Measurements from ENCODE around the gene EVI5. TPM values are rescaled to one million over a fixed set of nuclear protein-coding genes. Genes with fewer than 3 reads are reported as not detected.

Gene EVI5
- total RNA-seq, 2 donors from 2014 or later = 45.9 to 48.6 TPM

DNA sequence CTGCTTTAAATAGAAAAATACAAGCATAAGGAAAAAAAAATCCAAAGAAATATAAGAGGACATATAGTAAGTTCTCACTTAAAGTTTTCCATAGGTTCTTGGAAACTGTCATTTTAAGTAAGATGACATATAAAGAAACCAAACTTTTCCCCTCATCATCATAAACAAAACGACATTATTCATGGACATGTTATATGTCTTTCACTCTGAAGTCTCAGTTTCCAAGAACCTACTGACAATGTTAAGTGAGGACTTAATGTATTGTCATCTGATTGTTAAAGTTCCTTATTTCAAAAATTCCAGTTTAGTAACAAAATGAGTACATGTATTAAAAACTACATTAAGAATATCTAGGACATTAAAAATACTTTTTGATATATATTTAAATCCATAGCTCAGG, 228.6 kb downstream of the EVI5 start:
- TF ChIP-seq, protein P1, sequence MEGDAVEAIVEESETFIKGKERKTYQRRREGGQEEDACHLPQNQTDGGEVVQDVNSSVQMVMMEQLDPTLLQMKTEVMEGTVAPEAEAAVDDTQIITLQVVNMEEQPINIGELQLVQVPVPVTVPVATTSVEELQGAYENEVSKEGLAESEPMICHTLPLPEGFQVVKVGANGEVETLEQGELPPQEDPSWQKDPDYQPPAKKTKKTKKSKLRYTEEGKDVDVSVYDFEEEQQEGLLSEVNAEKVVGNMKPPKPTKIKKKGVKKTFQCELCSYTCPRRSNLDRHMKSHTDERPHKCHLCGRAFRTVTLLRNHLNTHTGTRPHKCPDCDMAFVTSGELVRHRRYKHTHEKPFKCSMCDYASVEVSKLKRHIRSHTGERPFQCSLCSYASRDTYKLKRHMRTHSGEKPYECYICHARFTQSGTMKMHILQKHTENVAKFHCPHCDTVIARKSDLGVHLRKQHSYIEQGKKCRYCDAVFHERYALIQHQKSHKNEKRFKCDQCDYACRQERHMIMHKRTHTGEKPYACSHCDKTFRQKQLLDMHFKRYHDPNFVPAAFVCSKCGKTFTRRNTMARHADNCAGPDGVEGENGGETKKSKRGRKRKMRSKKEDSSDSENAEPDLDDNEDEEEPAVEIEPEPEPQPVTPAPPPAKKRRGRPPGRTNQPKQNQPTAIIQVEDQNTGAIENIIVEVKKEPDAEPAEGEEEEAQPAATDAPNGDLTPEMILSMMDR (IDR thresholded peaks at IDR 0.05) = no peak
- Histone ChIP-seq H3K36me3 (no peaks in the 10 kb centered on the region), H3K27ac (no peak overlapping the region), H3K27me3 (replicated peaks; ENCODE audit: insufficient read depth) (no peaks in the 10 kb centered on the region), H3K9me3 (no peaks in the 10 kb centered on the region), H3K4me1 (ENCODE audit: control insufficient read depth in 1 of 2, low read depth in 2 of 2) (no peaks in the 10 kb centered on the region), H3K4me3 (no peak overlapping the region)
- no peak for DNase-seq (ENCODE audit: low spot score)
- no peak for ATAC-seq (ENCODE audit: insufficient number of reproducible peaks, low FRiP score, low read depth)

DNA sequence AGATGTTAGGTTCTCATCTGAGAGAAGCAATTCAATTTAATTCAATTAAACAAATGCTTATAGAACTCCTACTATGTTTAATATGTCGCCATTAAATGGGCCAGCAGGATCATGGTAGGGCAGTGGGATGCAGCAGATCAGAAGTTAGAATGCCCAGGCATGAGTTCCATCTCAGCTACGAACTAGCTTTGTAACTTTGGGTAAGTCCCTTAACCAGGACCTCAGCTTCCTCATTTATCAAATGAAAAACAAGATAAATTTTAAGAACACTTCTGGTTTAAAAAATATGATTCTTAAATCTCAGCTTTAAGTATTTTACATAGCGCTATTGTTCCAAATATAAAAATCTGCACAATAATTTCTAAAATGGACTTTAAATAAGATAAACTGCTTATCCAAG, 230.7 kb downstream of the EVI5 start:
- ATAC-seq (ENCODE audit: insufficient number of reproducible peaks, low FRiP score, low read depth) = no peak
- Histone ChIP-seq H3K27me3 (replicated peaks; ENCODE audit: insufficient read depth) (no peaks in the 10 kb centered on the region), H3K36me3 (no peaks in the 10 kb centered on the region), H3K4me3 (no peak overlapping the region), H3K27ac (no peak overlapping the region), H3K4me1 (ENCODE audit: control insufficient read depth in 1 of 2, low read depth in 2 of 2) (no peaks in the 10 kb centered on the region), H3K9me3 (no peaks in the 10 kb centered on the region)
- no peak for DNase-seq (ENCODE audit: low spot score)
- TF ChIP-seq, protein P1 (IDR thresholded peaks at IDR 0.05) = no peak

DNA sequence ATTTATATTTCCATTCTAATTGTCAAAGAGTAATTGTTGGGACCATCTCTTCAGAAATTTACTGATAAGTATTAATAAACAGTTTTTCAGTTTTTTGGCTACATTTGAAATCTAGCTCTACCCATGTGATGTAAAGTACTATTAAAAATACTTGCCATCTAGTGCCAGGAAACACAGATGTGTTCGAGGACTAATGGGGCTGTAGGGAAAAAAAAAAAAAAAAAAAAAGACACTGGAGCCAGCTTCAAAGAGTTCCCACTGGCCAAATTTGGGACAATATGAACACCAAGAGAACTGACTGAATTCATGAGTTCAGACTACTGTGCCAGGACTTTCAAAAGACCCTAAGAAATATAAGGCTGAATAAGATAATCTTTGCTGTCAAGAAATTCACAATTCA, 233.0 kb downstream of the EVI5 start:
- no peaks in the 10 kb centered on the region for H3K9me3 ChIP-seq
- TF ChIP-seq, protein P1 (IDR thresholded peaks at IDR 0.05) = no peak
- H3K4me3 ChIP-seq = no peak overlapping the region
- H3K4me1 ChIP-seq (ENCODE audit: control insufficient read depth in 1 of 2, low read depth in 2 of 2) = no peaks in the 10 kb centered on the region
- DNase-seq (ENCODE audit: low spot score) = no peak
- no peak overlapping the region for H3K27ac ChIP-seq
- H3K27me3 ChIP-seq (replicated peaks; ENCODE audit: insufficient read depth) = no peaks in the 10 kb centered on the region
- H3K36me3 ChIP-seq = no peaks in the 10 kb centered on the region
- ATAC-seq (ENCODE audit: insufficient number of reproducible peaks, low FRiP score, low read depth) = no peak

DNA sequence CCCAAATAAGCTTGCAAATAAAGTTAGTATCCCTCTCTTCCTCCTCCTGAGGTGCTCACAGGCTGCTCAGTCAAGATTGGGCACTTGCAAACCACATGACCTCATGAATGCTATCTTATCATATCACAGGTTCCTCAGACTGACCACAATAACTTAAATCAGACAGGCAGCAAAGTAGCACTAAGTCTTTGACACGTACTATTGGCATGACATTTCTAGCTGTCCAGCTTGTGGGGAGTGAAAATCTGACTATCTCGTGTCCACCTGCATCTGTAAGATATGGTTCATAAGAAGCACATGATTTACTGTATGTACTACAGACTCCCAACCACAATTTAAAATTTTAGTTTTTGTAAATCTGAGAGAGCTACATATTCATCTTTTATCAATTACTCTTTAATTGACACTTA, 240.1 kb downstream of the EVI5 start:
- DNase-seq (ENCODE audit: low spot score) (no peak), ATAC-seq (ENCODE audit: insufficient number of reproducible peaks, low FRiP score, low read depth) (no peak)
- TF ChIP-seq, protein P1 (IDR thresholded peaks at IDR 0.05) = no peak
- Histone ChIP-seq H3K4me3 (no peak overlapping the region), H3K9me3 (no peaks in the 10 kb centered on the region), H3K36me3 (no peaks in the 10 kb centered on the region), H3K27ac (no peak overlapping the region), H3K4me1 (ENCODE audit: control insufficient read depth in 1 of 2, low read depth in 2 of 2) (no peaks in the 10 kb centered on the region), H3K27me3 (replicated peaks; ENCODE audit: insufficient read depth) (no peaks in the 10 kb centered on the region)

DNA sequence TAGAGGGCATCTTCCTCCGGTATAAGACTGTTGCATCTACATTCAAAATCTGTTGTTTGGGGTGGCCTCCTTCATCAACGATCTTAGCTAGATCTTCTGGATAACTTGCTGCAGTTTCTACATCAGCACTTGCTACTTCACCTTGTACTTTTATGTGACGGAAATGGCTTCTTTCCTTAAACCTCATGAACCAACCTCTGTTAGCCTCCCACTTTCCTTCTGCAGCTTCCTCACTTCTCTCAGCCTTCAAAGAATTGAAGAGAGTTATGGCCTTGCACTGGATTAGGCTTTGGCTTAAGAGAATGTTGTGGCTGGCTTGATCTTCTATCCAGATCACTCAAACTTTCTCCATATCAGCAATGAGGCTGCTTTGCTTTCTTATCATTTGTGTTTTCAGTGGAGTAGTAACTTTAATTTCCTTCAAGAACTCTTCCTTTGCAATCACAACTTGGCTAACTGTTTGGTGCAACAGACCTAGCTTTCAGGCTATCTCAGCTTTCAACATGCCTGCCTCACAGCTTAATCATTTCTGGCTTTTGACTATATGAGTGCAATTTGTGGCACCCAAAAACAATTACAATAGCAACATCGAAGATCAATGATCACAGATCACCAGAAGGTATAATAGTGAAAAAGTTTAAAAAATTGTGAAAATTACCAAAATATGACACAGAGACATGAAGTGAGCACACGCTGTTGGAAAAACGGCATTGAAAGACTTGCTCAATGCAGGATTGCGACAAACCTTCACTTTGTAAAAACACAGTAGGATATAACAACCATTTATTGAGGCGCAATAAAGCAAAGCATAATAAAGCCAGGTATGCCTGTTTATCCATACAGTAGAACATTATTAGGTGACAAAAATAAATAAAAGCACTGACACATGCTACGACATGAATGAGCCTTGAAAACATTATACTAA, 241.5 kb downstream of the EVI5 start:
- no peak for ATAC-seq (ENCODE audit: insufficient number of reproducible peaks, low FRiP score, low read depth)
- TF ChIP-seq, protein P1 (IDR thresholded peaks at IDR 0.05) = no peak
- no peaks in the 10 kb centered on the region for H3K36me3 ChIP-seq
- no peak for DNase-seq (ENCODE audit: low spot score)
- no peak overlapping the region for H3K27ac ChIP-seq
- peaks cover 0 to 3% of the 10 kb centered on the region in 2 donors for H3K4me1 ChIP-seq (ENCODE audit: control insufficient read depth in 1 of 2, low read depth in 2 of 2)
- H3K4me3 ChIP-seq = no peak overlapping the region
- H3K9me3 ChIP-seq = no peaks in the 10 kb centered on the region
- H3K27me3 ChIP-seq (replicated peaks; ENCODE audit: insufficient read depth) = no peaks in the 10 kb centered on the region
